H1 (cell line): ENCODE data around the gene STOML1. TPM values are rescaled to one million over a fixed set of nuclear protein-coding genes. Genes with fewer than 3 reads are reported as not detected.

ENCODE experiments used
- ATF2 ChIP-seq: IDR thresholded peaks from 2 replicates; pipeline ENCODE4 v1.6.1; 2012; ENCODE audit warnings: low read length, inconsistent platforms
- CHD1 ChIP-seq: IDR thresholded peaks from 2 replicates; pipeline ENCODE4 v1.6.1; 2012; ENCODE audit warnings: low read depth, low read length, improper control_type of control experiment
- CHD7 ChIP-seq: fragments of 300-600 bp; sonication (generic); IDR thresholded peaks from 2 replicates; pipeline ENCODE4 v1.7.1; 2012; ENCODE audit warnings: low read length, moderate library complexity, mild to moderate bottlenecking, inconsistent platforms; ENCODE audit not compliant: insufficient replicate concordance
- HDAC6 ChIP-seq: IDR thresholded peaks from one replicate; pipeline ENCODE4 v1.7.1; 2012; ENCODE audit warnings: low read depth, mild to moderate bottlenecking, inconsistent platforms, low read length, moderate library complexity
- MAFK ChIP-seq: IDR thresholded peaks from 2 replicates; pipeline ENCODE4 v1.6.1; 2012; ENCODE audit warnings: low read depth, mild to moderate bottlenecking, improper control_type of control experiment, low read length
- RFX5 ChIP-seq: IDR thresholded peaks from 2 replicates; pipeline ENCODE4 v1.6.1; 2011; ENCODE audit warnings: low read depth, low read length, improper control_type of control experiment, borderline replicate concordance
- RXRA ChIP-seq: IDR thresholded peaks from 2 replicates; pipeline ENCODE4 v1.6.1; 2011; ENCODE audit warnings: low read depth, mild to moderate bottlenecking, low read length, moderate library complexity; ENCODE audit not compliant: insufficient read depth
- SIX5 ChIP-seq: IDR thresholded peaks from 2 replicates; pipeline ENCODE4 v1.6.1; 2011; ENCODE audit warnings: mild to moderate bottlenecking, low read depth, low read length
- USF2 ChIP-seq: IDR thresholded peaks from 2 replicates; pipeline ENCODE4 v1.6.1; 2011; ENCODE audit warnings: low read length, improper control_type of control experiment
- polyA plus RNA-seq, 7 experiments: library from polyadenylated mRNA; depleted of rRNA in 3 of 7; stranded (reverse) in 5 of 7; unstranded in 2 of 7; fragments of >200 nt in 5 of 7; fragments of 200-250 nt in 2 of 7; gene quantifications; 1 replicate in 5 of 7; 2 replicates in 1 of 7; 4 replicates in 1 of 7; pipeline versions ENCODE4 v1.2.1 to v1.2.3, GENCODE V29; 2011 to 2013; ENCODE audit warnings: missing spikeins in 2 of 7, mixed read lengths in 2 of 7
- total RNA-seq: library from RNA; stranded (reverse); fragmentation: NEBNext Ultra II Directional; extraction: Animal tissue kit (Norgen Biotek cat#: 25700); gene quantifications from 2 replicates; pipeline ENCODE4 v1.2.1, GENCODE V29; 2021

STOML1 gene
- total and polyA plus RNA-seq, 2 of the 8 experiments (the other 6 are each of a cell fraction or from before 2014, with no cell fraction given): 2.6 to 3.2 TPM

GRCh38 chr15:73991260-73991659 lies 835 bp downstream of the STOML1 start (continued):
- TF ChIP-seq RFX5 (no peak), MAFK (no peak), CHD1 (no peak), USF2 (no peak), HDAC6 (no peak), RXRA (no peak), ATF2 (no peak), CHD7 (no peak), SIX5 (no peak)
